Sigmoid colon (tissue), 7 donors: ENCODE measurements around the gene TTC12. TPM values are rescaled to one million over a fixed set of nuclear protein-coding genes. Genes with fewer than 3 reads are reported as not detected.

Experiments used
- DNase-seq: peaks from one replicate; pipeline ENCODE4 v3.0.0-alpha.2; 2019
- H3K27ac ChIP-seq, 4 donors: fragments of 200-600 bp; sonication (generic); one replicate each; pipeline ENCODE4 v1.5.1; 2016 to 2019; ENCODE audit warnings: mild to moderate bottlenecking in 1 of 4
- H3K27me3 ChIP-seq, 3 donors: fragments of 200-600 bp; sonication (generic); one replicate each; pipeline ENCODE4 v1.5.1; 2019; ENCODE audit warnings: mild to moderate bottlenecking in 1 of 3
- H3K36me3 ChIP-seq, 4 donors: fragments of 200-600 bp; sonication (generic); one replicate each; pipeline ENCODE4 v1.5.1; 2016 to 2019
- H3K4me1 ChIP-seq, 4 donors: fragments of 200-600 bp; sonication (generic); one replicate each; pipeline ENCODE4 v1.5.1; 2017 to 2019
- H3K4me3 ChIP-seq, 4 donors: fragments of 200-600 bp; sonication (generic); one replicate each; pipeline ENCODE4 v1.5.1; 2017 to 2019; ENCODE audit warnings: mild to moderate bottlenecking in 2 of 4, moderate library complexity in 1 of 4
- H3K9me3 ChIP-seq, 4 donors: fragments of 200-600 bp in 3 of 4; sonication (generic) in 3 of 4; one replicate each; pipeline versions ENCODE4 v1.5.1 to v1.6.1; 2013 to 2019
- EP300 ChIP-seq, 4 donors: sonication (generic); formaldehyde crosslinking; IDR thresholded peaks; one replicate each; pipeline ENCODE4 v1.6.1; 2017; ENCODE audit warnings: antibody characterized with exemption in 4 of 4
- POLR2A ChIP-seq, 2 donors: fragments of 450-650 bp; IDR thresholded peaks; one replicate each; pipeline ENCODE4 v1.6.1; 2016; ENCODE audit warnings: antibody characterized with exemption in 2 of 2, mild to moderate bottlenecking in 2 of 2, moderate library complexity in 2 of 2
- POLR2AphosphoS5 ChIP-seq, 4 donors: sonication (generic); formaldehyde crosslinking; IDR thresholded peaks; one replicate each; pipeline ENCODE4 v1.6.1; 2017; ENCODE audit warnings: antibody characterized with exemption in 4 of 4
- WGBS, 2 donors: extraction: QIAGEN DNeasy Blood & Tissue Kit; methylation state at CpG; one replicate each; pipeline ENCODE4 v1.1.7; 2013; 5-methylcytosine and 5-hydroxymethylcytosine counted together
- intact Hi-C: fragments of 100-400 bp; cut with DNase I; formaldehyde crosslinking; loops from one replicate; pipeline ENCODE4 v1.15.1; 2023
- polyA plus RNA-seq, 3 donors: library from polyadenylated mRNA; stranded (reverse); fragments of 200-250 nt; gene quantifications; one replicate each; pipeline ENCODE4 v1.2.3, GENCODE V29; 2013
- total RNA-seq, 4 donors: library from RNA; depleted of rRNA; stranded (reverse); fragments of >200 nt; gene quantifications; one replicate each; pipeline ENCODE4 v1.1.0, GENCODE V29; 2016
- TF ChIP-seq, protein P1 (sequence below), 4 experiments: fragments of 450-650 bp in 3 of 4; fragments of 200-600 bp in 1 of 4; IDR thresholded peaks; one replicate each; pipeline ENCODE4 v1.5.1; 2016 to 2019; ENCODE audit warnings: antibody characterized with exemption in 4 of 4, mild to moderate bottlenecking in 3 of 4, moderate library complexity in 2 of 4
- donor health status: healthy with polysubstance abuse.
- donor health status: Bipolar disorder and iron deficiency.
- donor health status: healthy.

The TTC12 gene
- total and polyA plus RNA-seq, 7 donors: 3.6 to 22.4 (median 8.9) TPM

- Histone ChIP-seq H3K4me1 (no peaks in the 10 kb centered on the region), H3K36me3 (peaks cover 4 to 93% (median 18%) of the 10 kb centered on the region in 4 donors), H3K9me3 (peaks cover 0 to 3% (median 0%) of the 10 kb centered on the region in 4 donors), H3K4me3 (no peak overlapping the region), H3K27ac (no peak overlapping the region), H3K27me3 (no peaks in the 10 kb centered on the region)
- intact Hi-C loops: no loop called here
- DNase-seq: no peak
- TF ChIP-seq, protein P1, sequence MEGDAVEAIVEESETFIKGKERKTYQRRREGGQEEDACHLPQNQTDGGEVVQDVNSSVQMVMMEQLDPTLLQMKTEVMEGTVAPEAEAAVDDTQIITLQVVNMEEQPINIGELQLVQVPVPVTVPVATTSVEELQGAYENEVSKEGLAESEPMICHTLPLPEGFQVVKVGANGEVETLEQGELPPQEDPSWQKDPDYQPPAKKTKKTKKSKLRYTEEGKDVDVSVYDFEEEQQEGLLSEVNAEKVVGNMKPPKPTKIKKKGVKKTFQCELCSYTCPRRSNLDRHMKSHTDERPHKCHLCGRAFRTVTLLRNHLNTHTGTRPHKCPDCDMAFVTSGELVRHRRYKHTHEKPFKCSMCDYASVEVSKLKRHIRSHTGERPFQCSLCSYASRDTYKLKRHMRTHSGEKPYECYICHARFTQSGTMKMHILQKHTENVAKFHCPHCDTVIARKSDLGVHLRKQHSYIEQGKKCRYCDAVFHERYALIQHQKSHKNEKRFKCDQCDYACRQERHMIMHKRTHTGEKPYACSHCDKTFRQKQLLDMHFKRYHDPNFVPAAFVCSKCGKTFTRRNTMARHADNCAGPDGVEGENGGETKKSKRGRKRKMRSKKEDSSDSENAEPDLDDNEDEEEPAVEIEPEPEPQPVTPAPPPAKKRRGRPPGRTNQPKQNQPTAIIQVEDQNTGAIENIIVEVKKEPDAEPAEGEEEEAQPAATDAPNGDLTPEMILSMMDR (IDR thresholded peaks at IDR 0.05): no peak
- no peak for TF ChIP-seq EP300 (IDR thresholded peaks at IDR 0.05)
- TF ChIP-seq POLR2AphosphoS5 (IDR thresholded peaks at IDR 0.05): no peak
- no peak for TF ChIP-seq POLR2A (IDR thresholded peaks at IDR 0.05)
- 94 to 96% methylated on average over 6 of the region's 6 CpGs for WGBS, 2 donors
Observed at GRCh38 chr11:113332638-113333329, 18.4 kb downstream of the TTC12 start.

- no peak overlapping the region for H3K4me3 ChIP-seq
- intact Hi-C loops: no loop called here
- TF ChIP-seq POLR2AphosphoS5 (IDR thresholded peaks at IDR 0.05) (no peak), POLR2A (IDR thresholded peaks at IDR 0.05) (no peak), EP300 (IDR thresholded peaks at IDR 0.05) (no peak)
- TF ChIP-seq, protein P1 (IDR thresholded peaks at IDR 0.05): no peak
- no peaks in the 10 kb centered on the region for H3K4me1 ChIP-seq
- H3K36me3 ChIP-seq: peaks cover 4 to 92% (median 19%) of the 10 kb centered on the region in 4 donors
- H3K27ac ChIP-seq: no peak overlapping the region
- no peaks in the 10 kb centered on the region for H3K27me3 ChIP-seq
- DNase-seq: no peak
- WGBS, 2 donors: 98 to 100% methylated on average over 1 of the region's 1 CpG
- peaks cover 0 to 3% (median 0%) of the 10 kb centered on the region in 4 donors for H3K9me3 ChIP-seq
Observed at GRCh38 chr11:113334183-113334582, 19.8 kb downstream of the TTC12 start.

GRCh38 chr11:113338730-113339129 is 24.3 kb downstream of the TTC12 start:
- Histone ChIP-seq H3K27ac (no peak overlapping the region), H3K9me3 (peaks cover 0 to 3% (median 0%) of the 10 kb centered on the region in 4 donors), H3K4me3 (no peak overlapping the region), H3K27me3 (no peaks in the 10 kb centered on the region), H3K4me1 (no peaks in the 10 kb centered on the region), H3K36me3 (peaks cover 5 to 93% (median 24%) of the 10 kb centered on the region in 4 donors)
- TF ChIP-seq POLR2A (IDR thresholded peaks at IDR 0.05) (no peak), EP300 (IDR thresholded peaks at IDR 0.05) (no peak), POLR2AphosphoS5 (IDR thresholded peaks at IDR 0.05) (no peak)
- TF ChIP-seq, protein P1 (IDR thresholded peaks at IDR 0.05): no peak
- WGBS, 2 donors: 91 to 92% methylated on average over 4 of the region's 4 CpGs
- intact Hi-C loops: no loop called here
- no peak for DNase-seq

- intact Hi-C loops: no loop called here
- TF ChIP-seq EP300 (IDR thresholded peaks at IDR 0.05) (no peak), POLR2AphosphoS5 (IDR thresholded peaks at IDR 0.05) (no peak), POLR2A (IDR thresholded peaks at IDR 0.05) (no peak)
- no peak overlapping the region for H3K4me3 ChIP-seq
- no peak overlapping the region for H3K27ac ChIP-seq
- H3K4me1 ChIP-seq: no peaks in the 10 kb centered on the region
- peaks cover 5 to 90% (median 22%) of the 10 kb centered on the region in 4 donors for H3K36me3 ChIP-seq
- no peak for DNase-seq
- WGBS, 2 donors: 83 to 88% methylated on average over 6 of the region's 6 CpGs
- no peaks in the 10 kb centered on the region for H3K27me3 ChIP-seq
- peaks cover 0 to 3% (median 0%) of the 10 kb centered on the region in 4 donors for H3K9me3 ChIP-seq
Observed at GRCh38 chr11:113339929-113340589, 25.7 kb downstream of the TTC12 start.
